Panc1 (cell line): ENCODE measurements around the gene PKNOX2. TPM values are rescaled to one million over a fixed set of nuclear protein-coding genes. Genes with fewer than 3 reads are reported as not detected.

ENCODE experiments used
- ATAC-seq: fragments of 200-7000 bp; cut with Tn5 transposase; 2 replicates; pipeline ENCODE4 v1.9.1; 2020; ENCODE audit warnings: mild to moderate bottlenecking, moderate library complexity
- BruUV-seq: library from RNA; stranded (reverse); fragments of 400-500 nt; replicated peaks from 2 replicates; lab custom pipeline; 2021; lab: Mats Ljungman, UMichigan
- CTCF ChIA-PET: fragments of 300-600 bp; sonication (Branson Sonifier 250); formaldehyde crosslinking; loops from one replicate; lab custom pipeline; 2022; ENCODE audit warnings: antibody characterized with exemption; lab: Charles Lee
- POLR2A ChIA-PET: fragments of 300-600 bp; sonication (Branson Sonifier 250); formaldehyde crosslinking; loops from one replicate; lab custom pipeline; 2022; ENCODE audit warnings: antibody characterized with exemption; lab: Charles Lee
- DNase-seq: peaks from one replicate; pipeline ENCODE4 v3.0.0-alpha.2; 2010; ENCODE audit warnings: low read depth, low spot score
- H3K27ac ChIP-seq: 2 replicates; pipeline ENCODE4 v1.5.1; 2011; ENCODE audit warnings: mild to moderate bottlenecking, low read length, inconsistent platforms
- H3K27me3 ChIP-seq: fragments of 200-500 bp; sonication (Bioruptor generic); 2 replicates; pipeline ENCODE4 v1.6.0; 2014; ENCODE audit warnings: low read length, inconsistent platforms; ENCODE audit not compliant: control insufficient read depth, insufficient read depth
- H3K36me3 ChIP-seq: fragments of 200-500 bp; sonication (Bioruptor generic); 2 replicates; pipeline ENCODE4 v1.5.1; 2014; ENCODE audit warnings: inconsistent platforms, mild to moderate bottlenecking, low read length, moderate library complexity; ENCODE audit not compliant: control insufficient read depth, insufficient read depth
- H3K4me1 ChIP-seq: 2 replicates; pipeline ENCODE4 v1.5.1; 2011; ENCODE audit warnings: inconsistent platforms, mild to moderate bottlenecking, low read length, moderate library complexity; ENCODE audit not compliant: control insufficient read depth, insufficient read depth
- H3K4me3 ChIP-seq, 2 experiments: 2 replicates each; pipeline ENCODE4 v1.5.1; 2011 to 2012; ENCODE audit warnings: low read depth in 2 of 2, low read length in 2 of 2, mild to moderate bottlenecking in 2 of 2, inconsistent platforms in 1 of 2, moderate library complexity in 1 of 2
- H3K9me3 ChIP-seq: fragments of 200-500 bp; sonication (Bioruptor generic); 2 replicates; pipeline ENCODE4 v1.5.1; 2014; ENCODE audit warnings: low read depth, mild to moderate bottlenecking, inconsistent platforms, low read length, moderate library complexity; ENCODE audit not compliant: control insufficient read depth, insufficient read depth
- CTCF ChIP-seq: fragments of 450-650 bp; IDR thresholded peaks from 2 replicates; pipeline ENCODE4 v1.5.1; 2017; ENCODE audit warnings: mild to moderate bottlenecking
- POLR2AphosphoS5 ChIP-seq: IDR thresholded peaks from 2 replicates; pipeline ENCODE4 v1.6.1; 2012; ENCODE audit warnings: mild to moderate bottlenecking, low read depth, low read length, moderate library complexity
- REST ChIP-seq, 2 experiments: IDR thresholded peaks; 2 replicates each; pipeline ENCODE4 v1.6.1; 2011 to 2012; ENCODE audit warnings: low read depth in 2 of 2, control low read depth in 1 of 2, low read length in 1 of 2, mild to moderate bottlenecking in 1 of 2, moderate library complexity in 1 of 2; ENCODE audit not compliant: insufficient read depth in 1 of 2
- SIN3A ChIP-seq: IDR thresholded peaks from 2 replicates; pipeline ENCODE4 v1.6.1; 2012; ENCODE audit warnings: low read depth, mild to moderate bottlenecking, low read length, moderate library complexity, borderline replicate concordance; ENCODE audit not compliant: insufficient read depth
- TCF7L2 ChIP-seq: IDR thresholded peaks from 2 replicates; pipeline ENCODE4 v1.6.1; 2011; ENCODE audit warnings: mild to moderate bottlenecking, low read depth, low read length, inconsistent platforms
- in situ Hi-C: cut with HindIII; loops from 2 replicates; pipeline ENCODE4 v1.10.0; 2016; ENCODE audit warnings: low sequenced_read_pairs, low pct_unique_long_range_greater_than_20kb
- intact Hi-C: fragments of 100-400 bp; cut with micrococcal nuclease; formaldehyde crosslinking; loops from one replicate; pipeline ENCODE4 v1.10.0; 2022; ENCODE audit not compliant: unreplicated experiment
- total RNA-seq: library from RNA; stranded (reverse); gene quantifications from one replicate; pipeline ENCODE4 v1.2.1, GENCODE V29; 2021; ENCODE audit not compliant: unreplicated experiment

Gene PKNOX2
- total RNA-seq, 1 experiment from 2014 or later = not detected

GRCh38 chr11:125261588-125261987, 97.0 kb downstream of the PKNOX2 start:
- ATAC-seq (no peak), DNase-seq (no peak)
- BruUV-seq = no TSS peak
- ChIA-PET CTCF (no interaction called here), POLR2A (no interaction called here)
- intact Hi-C loops (no loop called here), in situ Hi-C loops (no loop called here)
- Histone ChIP-seq H3K27ac (no peak overlapping the region), H3K27me3 (peaks cover 2% of the 10 kb centered on the region; the same call in 1 of the 2 replicates), H3K36me3 (no peaks in the 10 kb centered on the region), H3K4me1 (no peaks in the 10 kb centered on the region), H3K9me3 (no peaks in the 10 kb centered on the region), H3K4me3 (no peak overlapping the region)
- TF ChIP-seq POLR2AphosphoS5 = no peak

GRCh38 chr11:125262194-125262829, 97.8 kb downstream of the PKNOX2 start:
- in situ Hi-C loops (no loop called here), intact Hi-C loops (no loop called here)
- H3K36me3 ChIP-seq = no peaks in the 10 kb centered on the region
- CTCF ChIA-PET = no interaction called here
- TF ChIP-seq POLR2AphosphoS5 = no peak
- no peak for TF ChIP-seq TCF7L2
- TF ChIP-seq CTCF = no peak
- TF ChIP-seq SIN3A = no peak
- no peak overlapping the region for H3K27ac ChIP-seq
- BruUV-seq = no TSS peak
- no peaks in the 10 kb centered on the region for H3K9me3 ChIP-seq
- peaks cover 7% of the 10 kb centered on the region for H3K27me3 ChIP-seq
- POLR2A ChIA-PET = no interaction called here
- H3K4me1 ChIP-seq = no peaks in the 10 kb centered on the region
- DNase-seq = no peak
- no peak overlapping the region for H3K4me3 ChIP-seq
- no peak for ATAC-seq

GRCh38 chr11:125262830-125263218, 98.3 kb downstream of the PKNOX2 start:
- TF ChIP-seq REST (IDR thresholded peaks at IDR 0.05; ENCODE audit: insufficient read depth in 1 of 2, low read depth in 2 of 2, low read length in 1 of 2) (no peak), SIN3A (no peak), POLR2AphosphoS5 (no peak), TCF7L2 (no peak), CTCF (no peak)
- no peak overlapping the region for H3K4me3 ChIP-seq
- ChIA-PET POLR2A (no interaction called here), CTCF (no interaction called here)
- DNase-seq = no peak
- H3K4me1 ChIP-seq = no peaks in the 10 kb centered on the region
- H3K27ac ChIP-seq = no peak overlapping the region
- BruUV-seq = no TSS peak
- in situ Hi-C loops = no loop called here
- H3K9me3 ChIP-seq = no peaks in the 10 kb centered on the region
- no peaks in the 10 kb centered on the region for H3K36me3 ChIP-seq
- peaks cover 7% of the 10 kb centered on the region for H3K27me3 ChIP-seq
- intact Hi-C loops = no loop called here
- peak; percentile 51; the same call in 1 of the 2 replicates for ATAC-seq
